HG02571 (cell line): ENCODE measurements around the gene PFKP.

Experiments
- ATAC-seq: cut with Tn5 transposase; IDR thresholded peaks from one replicate; pipeline ENCODE4 v1.9.1; 2021; ENCODE audit warnings: mild to moderate bottlenecking, moderate library complexity; ENCODE audit not compliant: unreplicated experiment

The PFKP gene

GRCh38 chr10:3110782-3111620 is 43.7 kb downstream of the PFKP start:
- no peak for ATAC-seq

GRCh38 chr10:3111621-3112163 is 44.3 kb downstream of the PFKP start:
- no peak for ATAC-seq

GRCh38 chr10:3113343-3113720 is 46.0 kb downstream of the PFKP start:
- ATAC-seq: no peak

GRCh38 chr10:3115685-3116084 is 48.3 kb downstream of the PFKP start:
- ATAC-seq: no peak

- no peak for ATAC-seq
Observed at GRCh38 chr10:3116508-3117100, 49.3 kb downstream of the PFKP start.

- no peak for ATAC-seq
Observed at GRCh38 chr10:3117486-3117885, 50.1 kb downstream of the PFKP start.

GRCh38 chr10:3118641-3119091 is 51.3 kb downstream of the PFKP start:
- no peak for ATAC-seq

GRCh38 chr10:3119796-3120459 is 52.6 kb downstream of the PFKP start:
- no peak for ATAC-seq

GRCh38 chr10:3122034-3122433 is 54.7 kb downstream of the PFKP start:
- ATAC-seq: no peak

- ATAC-seq: no peak
Observed at GRCh38 chr10:3122486-3123205, 55.3 kb downstream of the PFKP start.

GRCh38 chr10:3123571-3124411 is 56.4 kb downstream of the PFKP start:
- no peak for ATAC-seq

GRCh38 chr10:3124412-3125175 is 57.2 kb downstream of the PFKP start:
- no peak for ATAC-seq

GRCh38 chr10:3125527-3126170 is 58.3 kb downstream of the PFKP start:
- no peak for ATAC-seq

GRCh38 chr10:3126249-3126648 is 58.9 kb downstream of the PFKP start:
- no peak for ATAC-seq

GRCh38 chr10:3126741-3127346 is 59.5 kb downstream of the PFKP start:
- no peak for ATAC-seq

- ATAC-seq: no peak
Observed at GRCh38 chr10:3127921-3128320, 60.6 kb downstream of the PFKP start.

GRCh38 chr10:3128379-3129130 is 61.2 kb downstream of the PFKP start:
- no peak for ATAC-seq
